HepG2 (cell line): ENCODE data around the gene POC1A. TPM values are rescaled to one million over a fixed set of nuclear protein-coding genes. Genes with fewer than 3 reads are reported as not detected.
A peak's percentile ranks its signal among the peaks of the same experiment; 100 is the strongest.

Experiments
- ATAC-seq: fragments of 200-7000 bp; cut with Tn5 transposase; 3 replicates; pipeline ENCODE4 v1.9.1; 2020; ENCODE audit warnings: mild to moderate bottlenecking, moderate library complexity
- BruUV-seq: library from RNA; stranded (reverse); fragments of 400-500 nt; replicated peaks from 2 replicates; lab custom pipeline; 2021; lab: Mats Ljungman, UMichigan
- CTCF ChIA-PET: fragments of 300-600 bp; formaldehyde crosslinking; extraction: SDS; loops from one replicate; lab custom pipeline; 2021; ENCODE audit warnings: low total read pairs, inconsistent platforms, low intra/inter-chr PET ratio; lab: Yijun Ruan, JAX
- POLR2A ChIA-PET: fragments of 350-600 bp; sonication (Branson Sonifier 250); formaldehyde crosslinking; loops from one replicate; lab custom pipeline; 2020; ENCODE audit warnings: antibody characterized with exemption, inconsistent platforms; lab: Yijun Ruan, JAX
- DNase-seq: peaks from one replicate; pipeline ENCODE4 v3.0.0-alpha.2; 2015; ENCODE audit warnings: low spot score
- FAIRE-seq: peaks from 3 replicates; lab custom pipeline; 2011; peaks lifted over from hg19 to GRCh38; lab: Jason Lieb, UNC
- H2AFZ ChIP-seq: one replicate; pipeline ENCODE4 v1.6.1; 2011; ENCODE audit warnings: low read length, inconsistent platforms
- H3K27ac ChIP-seq: fragments of 300-600 bp; 3 replicates; pipeline ENCODE4 v1.8.0; 2011; ENCODE audit warnings: mixed run types, mild to moderate bottlenecking, mixed read lengths, low read length, inconsistent platforms; ENCODE audit not compliant: insufficient read depth; ENCODE audit errors: extremely low read length
- H3K27me3 ChIP-seq, 2 experiments: fragments of 200-600 bp in 1 of 2; 2 replicates in 1 of 2; 3 replicates in 1 of 2; pipeline versions ENCODE4 v1.6.0 to v1.8.0; 2011; ENCODE audit warnings: low read length in 2 of 2, mild to moderate bottlenecking in 2 of 2, moderate library complexity in 2 of 2, inconsistent platforms in 1 of 2; ENCODE audit not compliant: insufficient read depth in 2 of 2, control insufficient read depth in 1 of 2
- H3K36me3 ChIP-seq, 2 experiments: fragments of 200-600 bp in 1 of 2; replicated peaks in 1 of 2; 2 replicates in 1 of 2; 3 replicates in 1 of 2; pipeline versions ENCODE4 v1.5.1 to v1.8.0; 2011; ENCODE audit warnings: low read length in 2 of 2, inconsistent platforms in 1 of 2; ENCODE audit not compliant: insufficient read depth in 2 of 2, control insufficient read depth in 1 of 2
- H3K4me1 ChIP-seq: 2 replicates; pipeline ENCODE4 v1.5.1; 2012; ENCODE audit warnings: low read length, inconsistent platforms; ENCODE audit not compliant: insufficient read depth
- H3K4me2 ChIP-seq: 2 replicates; pipeline ENCODE4 v1.6.0; 2011; ENCODE audit warnings: low read depth, low read length, inconsistent platforms
- H3K4me3 ChIP-seq, 3 experiments: fragments of 200-600 bp in 1 of 3; sonication (generic), shearing (Covaris generic) in 1 of 3; replicated peaks in 1 of 3; 2 replicates each; pipeline ENCODE4 v1.5.1; 2011 to 2016; ENCODE audit warnings: low read length in 3 of 3, inconsistent platforms in 2 of 3, low read depth in 2 of 3, mild to moderate bottlenecking in 2 of 3, control low read depth in 1 of 3, mixed read lengths in 1 of 3; ENCODE audit not compliant: insufficient read depth in 1 of 3
- H3K79me2 ChIP-seq: one replicate; pipeline ENCODE4 v1.6.1; 2011; ENCODE audit warnings: low read length, inconsistent platforms; ENCODE audit not compliant: insufficient read depth
- H3K9ac ChIP-seq: 2 replicates; pipeline ENCODE4 v1.6.0; 2011; ENCODE audit warnings: mild to moderate bottlenecking, low read depth, low read length, inconsistent platforms; ENCODE audit not compliant: insufficient read depth
- H3K9me3 ChIP-seq: 2 replicates; pipeline ENCODE4 v1.5.1; 2012; ENCODE audit warnings: mild to moderate bottlenecking, low read length
- H4K20me1 ChIP-seq: 2 replicates; pipeline ENCODE4 v1.6.0; 2011; ENCODE audit warnings: inconsistent platforms, mild to moderate bottlenecking, low read length, moderate library complexity; ENCODE audit not compliant: insufficient read depth
- ELF3 ChIP-seq: IDR thresholded peaks from 2 replicates; pipeline ENCODE4 v1.6.1; 2016; ENCODE audit warnings: missing genetic modification reagents, missing compliant biosample characterization
- HBP1 ChIP-seq: IDR thresholded peaks from 2 replicates; pipeline ENCODE4 v1.6.1; 2016; ENCODE audit warnings: low read depth, control low read depth
- HOXA3 ChIP-seq: sonication (generic); formaldehyde crosslinking; IDR thresholded peaks from 2 replicates; pipeline ENCODE4 v1.5.0; 2020; ENCODE audit warnings: missing genetic modification reagents
- MEIS1 ChIP-seq: sonication (generic); formaldehyde crosslinking; IDR thresholded peaks from 2 replicates; pipeline ENCODE4 v1.9.0; 2021; ENCODE audit warnings: mild to moderate bottlenecking, missing genetic modification reagents, moderate library complexity, borderline replicate concordance
- MYC ChIP-seq: sonication (generic); formaldehyde crosslinking; IDR thresholded peaks from 2 replicates; pipeline ENCODE4 v1.9.0; 2021; ENCODE audit warnings: missing genetic modification reagents, borderline replicate concordance
- NFKB2 ChIP-seq: sonication (generic); formaldehyde crosslinking; IDR thresholded peaks from 2 replicates; pipeline ENCODE4 v1.4.0; 2020; ENCODE audit warnings: missing genetic modification reagents, borderline replicate concordance
- NR3C1 ChIP-seq: sonication (generic); formaldehyde crosslinking; IDR thresholded peaks from 2 replicates; pipeline ENCODE4 v1.4.0; 2020; ENCODE audit warnings: missing genetic modification reagents
- PAXIP1 ChIP-seq: sonication (generic); formaldehyde crosslinking; conservative IDR thresholded peaks from 2 replicates; pipeline ENCODE4 v1.4.0; 2020; ENCODE audit warnings: mild to moderate bottlenecking, missing genetic modification reagents, moderate library complexity
- RARG ChIP-seq: sonication (generic); formaldehyde crosslinking; IDR thresholded peaks from 2 replicates; pipeline ENCODE4 v1.4.0; 2020; ENCODE audit warnings: low read depth, mild to moderate bottlenecking, missing genetic modification reagents
- SRSF9 ChIP-seq: fragments of 200-400 bp; formaldehyde crosslinking; IDR thresholded peaks from 2 replicates; pipeline ENCODE4 v1.6.1; 2018; ENCODE audit warnings: borderline replicate concordance, mild to moderate bottlenecking, low read depth, low read length; ENCODE audit not compliant: insufficient read depth, poor library complexity, severe bottlenecking
- TEAD2 ChIP-seq: sonication (generic); formaldehyde crosslinking; IDR thresholded peaks from 2 replicates; pipeline ENCODE4 v1.9.0; 2021; ENCODE audit warnings: missing genetic modification reagents
- THRA ChIP-seq: sonication (generic); formaldehyde crosslinking; IDR thresholded peaks from 2 replicates; pipeline ENCODE4 v1.4.0; 2020; ENCODE audit warnings: missing genetic modification reagents, borderline replicate concordance
- ZC3H4 ChIP-seq: sonication (generic); formaldehyde crosslinking; IDR thresholded peaks from 2 replicates; pipeline ENCODE4 v1.4.0; 2020; ENCODE audit warnings: missing genetic modification reagents, borderline replicate concordance
- ZNF121 ChIP-seq: sonication (generic); formaldehyde crosslinking; IDR thresholded peaks from 2 replicates; pipeline ENCODE4 v1.5.0; 2020; ENCODE audit warnings: mild to moderate bottlenecking, missing genetic modification reagents
- ZNF20 ChIP-seq: sonication (generic); formaldehyde crosslinking; IDR thresholded peaks from 2 replicates; pipeline ENCODE4 v1.4.0; 2020; ENCODE audit warnings: mild to moderate bottlenecking, moderate library complexity, missing genetic modification reagents
- ZNF263 ChIP-seq: sonication (generic); formaldehyde crosslinking; IDR thresholded peaks from 2 replicates; pipeline ENCODE4 v1.4.0; 2020; ENCODE audit warnings: missing genetic modification reagents
- ZNF773 ChIP-seq: sonication (generic); formaldehyde crosslinking; IDR thresholded peaks from 2 replicates; pipeline ENCODE4 v1.4.0; 2020; ENCODE audit warnings: missing genetic modification reagents, borderline replicate concordance
- WGBS: methylation state at CpG from one replicate; pipeline ENCODE4 v1.1.6; 2017; ENCODE audit warnings: low lambda C conversion rate; 5-methylcytosine and 5-hydroxymethylcytosine counted together
- in situ Hi-C: cut with HindIII; loops from 2 replicates; pipeline ENCODE4 v1.10.0; 2017; ENCODE audit warnings: low pct_unique_long_range_greater_than_20kb; ENCODE audit not compliant: extremely low pct_ligation_motif_present
- intact Hi-C: fragments of 100-400 bp; cut with micrococcal nuclease; formaldehyde crosslinking; loops from one replicate; pipeline ENCODE4 v1.10.0; 2022; ENCODE audit not compliant: unreplicated experiment
- polyA plus RNA-seq, 8 experiments: library from polyadenylated mRNA; depleted of rRNA in 3 of 8; stranded (reverse) in 7 of 8; unstranded in 1 of 8; fragments of >200 nt; fragmentation: Illumina TruSeq in 4 of 8; extraction: Trizol in 4 of 8; gene quantifications; 2 replicates each; pipeline versions ENCODE4 v1.2.1 to v1.2.3, GENCODE V29; 2011 to 2016; ENCODE audit warnings: low read depth in 4 of 8, missing spikeins in 1 of 8, mixed read lengths in 1 of 8; ENCODE audit not compliant: insufficient read depth in 1 of 8
- total RNA-seq, 5 experiments: library from RNA; depleted of rRNA; stranded (reverse); fragments of >200 nt; fragmentation: Illumina TruSeq; extraction: Trizol; gene quantifications; 2 replicates each; pipeline ENCODE4 v1.2.3, GENCODE V29; 2016; ENCODE audit warnings: low read depth in 1 of 5

POC1A gene
- total and polyA plus RNA-seq, 2 of the 13 experiments (the other 11 are each of a cell fraction or from before 2014, with no cell fraction given): 14.6 to 20.0 TPM

- DNase-seq: peak; percentile 39
- ChIA-PET CTCF (interaction anchor here (0.9 to 3.6 kb wide), 5 partner anchors 21 to 120 kb away, joined by 3 to 62 read pairs (median 5); partner anchors contain the start of gene DUSP7), POLR2A (interaction anchor here (1.0 kb wide), 1 partner anchor 127 kb away, joined by 4 read pairs; the partner anchor contains the start of gene RPL29)
- Histone ChIP-seq H3K27me3 (no peaks in the 10 kb centered on the region), H3K9ac (no peak overlapping the region), H3K79me2 (no peaks in the 10 kb centered on the region), H4K20me1 (no peaks in the 10 kb centered on the region), H3K4me1 (peaks cover 7% of the 10 kb centered on the region), H3K36me3 (peaks cover 12 to 49% of the 10 kb centered on the region in 2 experiments; a peak in 4 of 5 replicates), H3K4me2 (no peak overlapping the region), H3K27ac (no peak overlapping the region), H3K4me3 (no peak overlapping the region), H3K9me3 (no peaks in the 10 kb centered on the region), H2AFZ (no peak overlapping the region)
- BruUV-seq: no TSS peak
- FAIRE-seq: peak; percentile 85
- in situ Hi-C loops: no loop called here
- WGBS: 66% methylated on average over 7 of the region's 10 CpGs
- peak; percentile 92 for ATAC-seq
- intact Hi-C loops: loop anchor here (1.0 kb wide), 2 partner anchors 66 to 122 kb away; no protein-coding TSS in a partner anchor
- TF ChIP-seq HOXA3 (CRISPR knock-in tag) (no peak), NR3C1 (CRISPR knock-in tag) (no peak), PAXIP1 (CRISPR knock-in tag) (no peak), ZNF121 (CRISPR knock-in tag) (no peak), ELF3 (CRISPR knock-in tag) (0 out of 2 replicates have a peak, but pooled peaks have one; percentile 21), ZNF20 (no peak), HBP1 (no peak), ZC3H4 (CRISPR knock-in tag) (no peak), MYC (CRISPR knock-in tag) (peak; percentile 37; the same call in 1 of the 2 replicates), TEAD2 (CRISPR knock-in tag) (no peak), THRA (CRISPR knock-in tag) (peak; percentile 60), MEIS1 (no peak), NFKB2 (CRISPR knock-in tag) (no peak), ZNF773 (CRISPR knock-in tag) (no peak), ZNF263 (CRISPR knock-in tag) (0 out of 2 replicates have a peak, but pooled peaks have one; percentile 32), SRSF9 (no peak), RARG (no peak)
Measured at GRCh38 chr3:52123106-52123725, 31.0 kb downstream of the POC1A start.
